GM12865 (cell line): ENCODE measurements around the gene KRT81.

Source experiments
- DNase-seq: peaks from one replicate; pipeline ENCODE4 v3.0.0; 2010; ENCODE audit warnings: low read depth
- H3K4me3 ChIP-seq: 2 replicates; pipeline ENCODE4 v1.5.1; 2011; ENCODE audit warnings: mild to moderate bottlenecking, low read depth, low read length, control low read depth
- TF ChIP-seq, protein P1 (sequence below): IDR thresholded peaks from 2 replicates; pipeline ENCODE4 v1.5.1; 2011; ENCODE audit warnings: low read length, control low read depth, low read depth, inconsistent platforms; ENCODE audit not compliant: insufficient read depth; ENCODE audit errors: missing control alignments

The KRT81 gene

DNA sequence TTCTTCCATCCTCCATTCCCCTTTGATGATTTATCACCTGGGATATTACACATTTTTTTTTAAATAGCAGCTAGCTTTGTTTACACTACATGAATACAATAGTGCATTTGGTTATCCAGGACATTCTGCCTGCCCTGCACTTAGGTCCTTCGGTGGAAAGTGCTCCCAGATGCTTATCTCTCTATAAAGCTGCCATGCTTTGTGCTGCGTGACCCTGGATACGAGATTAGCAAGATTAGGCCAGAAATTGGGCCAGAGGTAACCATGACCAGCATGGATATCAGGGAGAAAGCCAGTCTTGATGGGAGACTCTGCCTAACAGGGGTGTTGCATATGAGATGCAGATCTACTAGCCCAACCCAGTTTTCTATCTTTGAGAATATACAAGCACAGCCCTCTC, 42.0 kb upstream of the KRT81 start:
- no peak overlapping the region for H3K4me3 ChIP-seq
- TF ChIP-seq, protein P1, sequence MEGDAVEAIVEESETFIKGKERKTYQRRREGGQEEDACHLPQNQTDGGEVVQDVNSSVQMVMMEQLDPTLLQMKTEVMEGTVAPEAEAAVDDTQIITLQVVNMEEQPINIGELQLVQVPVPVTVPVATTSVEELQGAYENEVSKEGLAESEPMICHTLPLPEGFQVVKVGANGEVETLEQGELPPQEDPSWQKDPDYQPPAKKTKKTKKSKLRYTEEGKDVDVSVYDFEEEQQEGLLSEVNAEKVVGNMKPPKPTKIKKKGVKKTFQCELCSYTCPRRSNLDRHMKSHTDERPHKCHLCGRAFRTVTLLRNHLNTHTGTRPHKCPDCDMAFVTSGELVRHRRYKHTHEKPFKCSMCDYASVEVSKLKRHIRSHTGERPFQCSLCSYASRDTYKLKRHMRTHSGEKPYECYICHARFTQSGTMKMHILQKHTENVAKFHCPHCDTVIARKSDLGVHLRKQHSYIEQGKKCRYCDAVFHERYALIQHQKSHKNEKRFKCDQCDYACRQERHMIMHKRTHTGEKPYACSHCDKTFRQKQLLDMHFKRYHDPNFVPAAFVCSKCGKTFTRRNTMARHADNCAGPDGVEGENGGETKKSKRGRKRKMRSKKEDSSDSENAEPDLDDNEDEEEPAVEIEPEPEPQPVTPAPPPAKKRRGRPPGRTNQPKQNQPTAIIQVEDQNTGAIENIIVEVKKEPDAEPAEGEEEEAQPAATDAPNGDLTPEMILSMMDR, result no peak
- no peak for DNase-seq

DNA sequence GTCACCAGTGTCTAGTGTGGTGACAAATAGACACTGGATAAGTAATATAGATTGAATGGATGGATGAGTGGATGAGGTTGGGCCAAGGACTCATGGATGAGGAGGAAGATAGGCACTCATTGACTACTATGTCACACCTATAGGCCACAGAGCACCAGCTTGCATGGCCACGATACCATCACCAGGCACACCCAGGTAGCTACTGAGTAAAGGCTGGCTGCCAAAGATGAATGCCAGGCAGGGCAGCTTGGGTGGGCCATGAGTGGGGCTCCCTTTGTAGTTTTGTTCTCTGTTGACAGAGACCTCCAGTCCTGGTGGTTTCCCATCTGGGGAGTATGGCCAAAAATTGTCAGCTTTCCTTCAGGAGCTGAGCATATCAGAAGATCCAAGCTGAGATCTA, 41.0 kb upstream of the KRT81 start:
- no peak overlapping the region for H3K4me3 ChIP-seq
- TF ChIP-seq, protein P1, result no peak
- DNase-seq, result no peak

- H3K4me3 ChIP-seq, result no peak overlapping the region
- TF ChIP-seq, protein P1, result no peak
- no peak for DNase-seq
Observed at GRCh38 chr12:52331833-52332232, 40.5 kb upstream of the KRT81 start.

- DNase-seq, result no peak
Observed at GRCh38 chr12:52331039-52331438, 39.7 kb upstream of the KRT81 start.

GRCh38 chr12:52327830-52328500, 36.6 kb upstream of the KRT81 start:
- no peak for DNase-seq
- TF ChIP-seq, protein P1, result no peak
- no peak overlapping the region for H3K4me3 ChIP-seq

More at GRCh38 chr12:52331039-52331438, 39.7 kb upstream of the KRT81 start:
- TF ChIP-seq, protein P1, result no peak
- H3K4me3 ChIP-seq, result no peak overlapping the region

DNA sequence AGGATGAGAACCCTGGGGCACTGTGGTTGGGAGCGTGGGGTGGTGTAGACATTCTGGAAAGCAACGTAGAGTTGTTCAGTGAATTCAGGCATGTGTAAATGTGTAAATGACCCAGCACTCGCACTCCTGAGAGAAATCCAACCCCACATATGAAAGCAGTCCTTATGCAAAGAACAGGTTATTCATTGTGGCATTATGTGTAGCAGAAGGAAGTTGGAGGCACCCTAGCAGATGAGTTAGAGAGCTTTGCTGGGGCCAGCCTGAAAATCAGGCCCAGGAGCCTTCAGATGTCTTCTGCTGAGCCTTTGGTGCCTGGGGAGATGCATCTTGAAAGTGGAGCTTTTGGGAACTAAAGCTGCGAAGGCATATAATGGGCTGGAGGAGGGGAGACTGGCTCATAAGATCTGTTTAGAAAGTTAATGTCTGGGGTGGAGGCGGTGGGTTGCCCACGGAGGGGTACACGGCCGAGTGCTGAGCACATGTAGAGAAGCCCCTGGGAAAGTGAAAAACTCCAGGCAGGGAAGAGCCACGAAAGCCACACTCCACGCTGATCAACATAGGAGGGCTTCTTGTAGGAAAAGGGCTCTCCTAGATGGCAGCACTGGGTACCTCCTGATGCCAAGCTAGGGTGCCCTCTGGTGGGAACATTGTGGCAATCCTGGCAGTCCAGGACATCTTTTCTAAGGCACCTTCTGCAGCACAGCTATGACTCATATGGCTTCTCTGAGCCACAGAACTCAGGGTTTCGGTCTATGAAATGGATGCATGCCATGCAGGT, 35.9 kb upstream of the KRT81 start:
- H3K4me3 ChIP-seq, result no peak overlapping the region
- peak; percentile 92 for DNase-seq
- TF ChIP-seq, protein P1, result peak; percentile 84

DNA sequence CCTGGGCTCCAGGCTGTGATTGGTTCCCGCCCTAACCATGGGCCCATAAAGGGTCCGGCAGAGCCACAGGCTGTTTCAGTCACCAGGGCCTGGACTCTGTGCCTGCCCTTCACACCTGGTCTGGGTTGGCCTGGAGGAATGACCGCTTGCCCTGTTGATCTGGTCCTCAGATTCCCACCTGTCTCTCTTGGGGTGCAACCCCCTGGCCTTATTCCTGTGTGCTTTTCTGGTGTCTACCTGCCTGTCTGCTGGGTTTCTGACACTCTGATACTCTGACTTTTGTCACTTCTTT, 32.8 kb upstream of the KRT81 start:
- TF ChIP-seq, protein P1, result no peak
- no peak overlapping the region for H3K4me3 ChIP-seq
- DNase-seq, result no peak
